GM12864 (cell line): Measurements from ENCODE around the gene CAV2.

ENCODE experiments used
- DNase-seq: peaks from one replicate; pipeline ENCODE4 v3.0.0-alpha.2; 2011; ENCODE audit warnings: low read depth
- H3K4me3 ChIP-seq: 2 replicates; pipeline ENCODE4 v1.5.1; 2011; ENCODE audit warnings: mild to moderate bottlenecking, low read depth, low read length, control low read depth
- TF ChIP-seq, protein P1 (sequence below): IDR thresholded peaks from 2 replicates; pipeline ENCODE4 v1.5.1; 2011; ENCODE audit warnings: low read depth, mild to moderate bottlenecking, moderate library complexity, low read length, control low read depth, inconsistent platforms; ENCODE audit errors: missing control alignments

Gene CAV2

DNA sequence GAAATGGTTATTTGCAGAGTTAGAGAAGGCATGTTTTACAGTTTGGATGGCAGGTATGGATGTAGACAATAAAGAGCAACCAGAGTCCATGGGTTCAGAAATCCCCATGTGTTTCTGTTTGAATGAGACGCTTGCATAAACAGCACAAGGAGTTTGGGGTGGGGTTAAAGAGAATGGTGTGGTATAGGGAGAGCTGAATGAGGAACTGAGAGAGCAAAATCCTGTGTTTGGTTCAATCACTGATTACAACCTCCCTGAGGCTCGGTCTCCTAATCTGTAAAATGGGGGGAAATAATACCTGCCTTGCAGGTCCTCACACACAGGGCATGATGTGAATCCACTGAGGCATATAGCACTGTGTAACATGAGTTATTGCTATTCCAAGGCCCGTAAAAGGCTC is 49.0 kb downstream of the CAV2 start:
- TF ChIP-seq, protein P1, sequence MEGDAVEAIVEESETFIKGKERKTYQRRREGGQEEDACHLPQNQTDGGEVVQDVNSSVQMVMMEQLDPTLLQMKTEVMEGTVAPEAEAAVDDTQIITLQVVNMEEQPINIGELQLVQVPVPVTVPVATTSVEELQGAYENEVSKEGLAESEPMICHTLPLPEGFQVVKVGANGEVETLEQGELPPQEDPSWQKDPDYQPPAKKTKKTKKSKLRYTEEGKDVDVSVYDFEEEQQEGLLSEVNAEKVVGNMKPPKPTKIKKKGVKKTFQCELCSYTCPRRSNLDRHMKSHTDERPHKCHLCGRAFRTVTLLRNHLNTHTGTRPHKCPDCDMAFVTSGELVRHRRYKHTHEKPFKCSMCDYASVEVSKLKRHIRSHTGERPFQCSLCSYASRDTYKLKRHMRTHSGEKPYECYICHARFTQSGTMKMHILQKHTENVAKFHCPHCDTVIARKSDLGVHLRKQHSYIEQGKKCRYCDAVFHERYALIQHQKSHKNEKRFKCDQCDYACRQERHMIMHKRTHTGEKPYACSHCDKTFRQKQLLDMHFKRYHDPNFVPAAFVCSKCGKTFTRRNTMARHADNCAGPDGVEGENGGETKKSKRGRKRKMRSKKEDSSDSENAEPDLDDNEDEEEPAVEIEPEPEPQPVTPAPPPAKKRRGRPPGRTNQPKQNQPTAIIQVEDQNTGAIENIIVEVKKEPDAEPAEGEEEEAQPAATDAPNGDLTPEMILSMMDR, result no peak
- peak; percentile 47 for DNase-seq
- no peak overlapping the region for H3K4me3 ChIP-seq

DNA sequence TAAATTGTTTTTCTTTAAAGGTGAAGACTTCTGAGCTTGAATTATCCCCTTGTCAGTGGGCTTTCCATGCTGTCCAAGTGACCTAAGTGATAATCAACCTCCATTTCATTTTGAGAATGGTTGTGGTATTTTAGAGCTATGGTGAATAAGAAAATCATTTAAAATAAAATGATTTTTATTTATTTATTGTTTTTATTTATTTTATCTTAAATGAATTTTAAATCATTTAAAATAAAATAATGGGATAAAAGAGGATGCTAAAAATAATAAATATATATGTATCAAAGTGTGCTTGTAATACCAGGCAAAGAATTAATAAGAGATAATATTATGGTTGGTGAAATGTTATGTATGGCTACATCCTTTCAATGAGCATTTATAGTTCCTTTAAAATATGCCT is 49.8 kb downstream of the CAV2 start:
- no peak overlapping the region for H3K4me3 ChIP-seq
- TF ChIP-seq, protein P1, result no peak
- no peak for DNase-seq

DNA sequence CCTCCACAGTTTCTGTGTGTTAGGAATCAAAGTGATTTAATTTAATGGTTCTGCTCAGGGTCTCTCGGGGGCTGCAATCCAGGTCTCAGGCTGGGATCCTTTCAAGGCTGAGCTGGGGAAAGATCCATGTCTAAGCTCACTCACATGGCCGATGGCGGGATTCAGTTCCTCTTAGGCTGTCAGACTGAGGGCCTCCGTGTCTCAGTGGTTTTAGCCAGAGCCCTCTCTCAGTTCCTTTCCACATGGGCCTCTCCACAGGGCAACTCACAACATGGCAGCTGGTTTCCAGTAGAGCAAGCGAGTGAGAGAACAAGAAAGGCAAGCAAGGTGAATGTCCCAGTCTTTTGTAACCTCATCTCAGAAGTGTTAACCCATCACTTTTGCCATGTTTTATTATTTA is 52.2 kb downstream of the CAV2 start:
- H3K4me3 ChIP-seq, result no peak overlapping the region
- TF ChIP-seq, protein P1, result no peak
- DNase-seq, result no peak

DNA sequence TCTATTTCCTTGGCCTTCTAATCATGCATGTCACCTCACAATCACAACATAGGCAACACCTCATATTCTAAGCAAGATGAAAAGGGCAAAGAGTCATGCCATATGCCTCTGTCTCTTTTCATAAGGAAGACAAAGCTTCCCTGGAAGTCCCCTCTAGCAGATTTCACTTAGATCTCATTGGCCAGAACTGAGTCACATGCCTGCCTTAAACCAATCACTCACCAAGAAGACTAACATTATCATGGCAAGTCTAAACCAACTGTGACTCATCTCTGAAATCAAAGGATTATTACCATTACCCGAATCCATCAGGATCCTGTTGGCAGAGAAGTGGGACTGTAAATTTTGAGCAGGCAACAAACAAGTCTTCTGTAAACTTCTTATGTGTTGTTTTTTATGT is 53.1 kb downstream of the CAV2 start:
- H3K4me3 ChIP-seq, result no peak overlapping the region
- no peak for DNase-seq
- TF ChIP-seq, protein P1, result no peak

DNA sequence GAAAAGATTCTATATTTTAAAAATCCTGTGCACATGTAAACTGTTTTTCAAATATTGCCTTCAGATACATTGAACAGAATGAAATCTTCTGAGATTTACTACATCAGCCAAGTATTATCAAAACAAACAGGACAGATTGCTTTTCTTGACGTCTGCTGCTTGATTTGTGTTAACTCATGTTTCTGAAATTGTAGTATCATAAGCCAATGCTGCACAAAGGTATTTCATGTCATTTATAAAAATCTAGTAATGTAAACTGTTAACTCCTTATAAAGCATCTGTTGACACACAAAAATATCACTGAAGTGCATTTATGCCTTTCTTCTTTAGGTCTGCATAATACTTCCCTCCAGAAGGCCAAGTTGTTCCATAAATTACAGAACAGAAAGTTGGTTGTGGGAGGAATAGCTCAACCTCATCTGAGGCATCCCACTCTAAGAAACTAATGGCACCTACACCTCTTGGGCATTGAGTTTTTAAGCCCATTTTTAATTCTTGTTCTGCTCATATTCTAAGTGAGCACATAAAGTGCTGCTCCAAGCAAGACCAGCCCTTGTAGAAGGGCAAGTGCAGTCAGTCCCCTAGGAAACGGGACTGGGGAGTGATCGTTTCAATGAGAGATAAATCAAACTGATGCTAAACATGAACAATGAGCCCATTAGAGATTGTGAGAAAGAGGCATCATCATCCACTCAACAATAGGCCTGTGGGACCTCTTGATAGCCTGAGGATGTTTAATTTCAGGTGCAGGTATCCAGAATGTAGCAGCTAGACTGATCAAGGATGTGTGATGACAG is 53.8 kb downstream of the CAV2 start:
- no peak for DNase-seq
- no peak overlapping the region for H3K4me3 ChIP-seq
- TF ChIP-seq, protein P1, result no peak

DNA sequence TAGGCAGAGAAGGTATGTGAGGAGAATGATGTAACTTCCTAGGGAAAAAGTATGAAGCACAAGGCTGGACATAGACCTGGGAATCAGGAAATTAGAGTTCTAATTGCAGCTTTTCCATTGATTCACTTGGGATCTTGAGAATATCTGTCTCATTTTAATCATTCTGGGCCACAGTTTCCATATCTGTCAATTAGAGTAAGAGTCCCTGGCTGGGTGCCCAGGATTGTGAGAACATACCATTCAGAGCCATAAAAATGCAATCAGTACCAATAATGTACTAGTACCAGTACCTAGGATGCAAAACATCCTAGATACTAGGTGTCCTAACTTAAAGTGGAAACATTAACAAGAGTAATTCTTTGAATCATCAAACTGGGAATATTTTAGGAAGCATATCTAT is 54.9 kb downstream of the CAV2 start:
- TF ChIP-seq, protein P1, result no peak
- no peak for DNase-seq
- no peak overlapping the region for H3K4me3 ChIP-seq

DNA sequence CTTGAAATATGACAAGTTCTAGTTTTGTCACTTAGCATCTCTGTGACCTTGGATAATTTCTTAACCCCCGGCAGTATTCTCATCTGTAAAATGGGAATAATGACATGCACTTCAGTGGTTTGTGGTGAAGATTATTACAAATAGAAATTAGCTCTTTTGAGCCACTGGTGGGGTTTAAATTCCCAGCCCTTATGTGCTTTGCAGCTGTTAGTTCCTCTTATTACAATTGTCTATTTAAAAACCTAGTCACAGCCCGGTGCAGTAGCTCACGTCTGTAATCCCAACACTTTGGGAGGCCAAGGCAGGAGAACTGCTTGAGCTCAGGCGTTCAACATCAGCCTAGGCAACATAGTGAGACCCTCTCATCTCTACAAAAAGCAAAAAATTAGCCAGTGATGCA is 55.4 kb downstream of the CAV2 start:
- TF ChIP-seq, protein P1, result no peak
- no peak overlapping the region for H3K4me3 ChIP-seq
- no peak for DNase-seq
